Body of pancreas (tissue), 4 donors: ENCODE data around the gene CLEC18B.

Experiments
- CTCF ChIP-seq, 7 experiments: fragments of 450-650 bp in 4 of 7; fragments of 200-600 bp in 3 of 7; sonication (generic) in 3 of 7; IDR thresholded peaks; one replicate each; pipeline ENCODE4 v1.5.1; 2016 to 2019; ENCODE audit warnings: antibody characterized with exemption in 7 of 7
- POLR2A ChIP-seq, 3 donors: fragments of 450-650 bp; IDR thresholded peaks; one replicate each; pipeline ENCODE4 v1.6.1; 2016; ENCODE audit warnings: antibody characterized with exemption in 3 of 3, mild to moderate bottlenecking in 2 of 3

GRCh38 chr16:74455619-74456289, 34.5 kb upstream of the CLEC18B start:
- TF ChIP-seq POLR2A (IDR thresholded peaks at IDR 0.05) (no peak), CTCF (IDR thresholded peaks at IDR 0.05) (no peak)
